Measurements from ENCODE around the gene GARNL3.

The GARNL3 gene

DNA sequence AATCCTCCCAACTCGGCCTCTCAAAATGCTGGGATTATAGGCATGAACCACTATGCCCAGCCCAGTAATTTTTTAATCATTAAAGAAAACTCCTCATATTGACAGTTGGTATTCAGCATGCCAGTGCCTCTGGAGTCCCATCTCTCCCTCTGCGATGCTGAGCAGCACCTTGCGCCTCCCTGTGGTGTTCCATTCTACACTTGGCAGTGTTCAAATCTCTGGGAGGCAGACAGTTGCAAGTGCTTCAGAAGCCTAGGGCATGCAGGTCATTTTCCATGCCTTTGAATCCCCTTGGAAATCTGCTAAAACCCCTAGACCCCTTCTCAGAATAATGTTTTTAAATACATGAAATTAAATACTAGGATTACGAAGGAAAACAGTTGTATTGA is 41.3 kb downstream of the GARNL3 start:
- no peaks in the 10 kb centered on the region for H3K4me1 ChIP-seq (ENCODE audit: control insufficient read depth, insufficient read depth, low read length)
- no peak overlapping the region for H3K27ac ChIP-seq (ENCODE audit: low read depth, low read length)
- H3K4me3 ChIP-seq (ENCODE audit: low read length), result no peak overlapping the region

DNA sequence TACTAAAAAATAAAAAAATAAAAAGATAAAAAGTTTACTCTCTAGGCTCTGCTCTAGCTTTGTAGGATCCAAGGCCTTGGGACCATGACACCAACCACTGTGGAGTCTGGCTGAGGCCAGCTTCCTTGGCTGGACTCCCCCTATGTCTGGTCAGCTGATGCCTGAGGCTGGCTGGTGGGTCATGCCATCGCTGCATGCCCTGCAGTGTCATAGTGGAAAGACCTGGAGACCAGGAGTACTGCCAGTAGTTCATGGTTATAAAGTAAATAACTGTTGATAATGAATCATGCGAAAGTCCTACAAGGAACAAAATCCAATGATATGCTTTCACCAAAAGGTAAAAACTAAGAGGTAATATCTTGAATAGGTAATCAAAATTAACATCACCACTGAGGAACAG is 43.2 kb downstream of the GARNL3 start:
- Histone ChIP-seq H3K36me3 (ENCODE audit: control insufficient read depth, insufficient read depth, low read length) (no peaks in the 10 kb centered on the region), H3K9ac (ENCODE audit: low read length) (no peak overlapping the region), H3K27me3 (ENCODE audit: control insufficient read depth, insufficient read depth, low read length) (no peaks in the 10 kb centered on the region), H3K27ac (ENCODE audit: low read depth, low read length) (no peak overlapping the region), H3K4me3 (ENCODE audit: low read length) (no peak overlapping the region), H3K4me1 (ENCODE audit: control insufficient read depth, insufficient read depth, low read length) (peaks cover 7% of the 10 kb centered on the region)

More for the DNA sequence above, 41.3 kb downstream of the GARNL3 start:
- Histone ChIP-seq H3K36me3 (ENCODE audit: control insufficient read depth, insufficient read depth, low read length) (no peaks in the 10 kb centered on the region), H3K27me3 (ENCODE audit: control insufficient read depth, insufficient read depth, low read length) (no peaks in the 10 kb centered on the region), H3K9ac (ENCODE audit: low read length) (no peak overlapping the region)

GRCh38 chr9:127308652-127309434 is 44.3 kb downstream of the GARNL3 start:
- H3K4me3 ChIP-seq (ENCODE audit: low read length), result no peak overlapping the region
- H3K27me3 ChIP-seq (ENCODE audit: control insufficient read depth, insufficient read depth, low read length), result no peaks in the 10 kb centered on the region
- H3K9ac ChIP-seq (ENCODE audit: low read length), result no peak overlapping the region
- H3K4me1 ChIP-seq (ENCODE audit: control insufficient read depth, insufficient read depth, low read length), result peaks cover 7% of the 10 kb centered on the region
- no peak overlapping the region for H3K27ac ChIP-seq (ENCODE audit: low read depth, low read length)
- H3K36me3 ChIP-seq (ENCODE audit: control insufficient read depth, insufficient read depth, low read length), result no peaks in the 10 kb centered on the region

GRCh38 chr9:127309715-127310114 is 45.1 kb downstream of the GARNL3 start:
- H3K36me3 ChIP-seq (ENCODE audit: control insufficient read depth, insufficient read depth, low read length), result no peaks in the 10 kb centered on the region
- no peaks in the 10 kb centered on the region for H3K27me3 ChIP-seq (ENCODE audit: control insufficient read depth, insufficient read depth, low read length)
- H3K27ac ChIP-seq (ENCODE audit: low read depth, low read length), result no peak overlapping the region
- H3K4me3 ChIP-seq (ENCODE audit: low read length), result no peak overlapping the region
- peaks cover 7% of the 10 kb centered on the region for H3K4me1 ChIP-seq (ENCODE audit: control insufficient read depth, insufficient read depth, low read length)
- H3K9ac ChIP-seq (ENCODE audit: low read length), result no peak overlapping the region

DNA sequence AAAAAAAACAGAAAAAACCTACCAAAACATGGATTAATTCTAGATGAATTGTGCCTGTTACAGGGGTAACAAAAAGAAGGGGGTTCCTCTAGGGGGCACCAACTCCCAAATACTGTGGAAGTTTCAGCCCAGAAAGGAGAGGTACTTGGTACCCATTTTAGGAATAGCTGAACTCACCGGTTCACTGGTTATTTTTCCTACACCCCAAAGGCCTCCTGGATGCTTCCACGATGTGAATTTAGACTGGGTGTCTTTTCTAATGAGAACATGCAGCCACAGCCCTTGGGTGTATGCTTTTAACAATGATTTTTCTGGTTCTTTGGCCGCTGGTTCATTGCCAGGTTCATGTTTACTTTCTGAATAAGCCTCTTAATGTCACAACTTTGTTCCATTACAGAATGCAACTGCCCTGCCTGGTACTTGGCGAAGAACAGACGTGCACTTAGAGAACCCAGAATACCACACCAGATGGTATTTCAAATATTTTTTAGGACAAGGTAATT is 46.7 kb downstream of the GARNL3 start:
- H3K27ac ChIP-seq (ENCODE audit: low read depth, low read length), result peak overlapping the region; percentile 52
- H3K4me1 ChIP-seq (ENCODE audit: control insufficient read depth, insufficient read depth, low read length), result peaks cover 7% of the 10 kb centered on the region
- H3K9ac ChIP-seq (ENCODE audit: low read length), result no peak overlapping the region
- peak overlapping the region; percentile 9 for H3K4me3 ChIP-seq (ENCODE audit: low read length)
- no peaks in the 10 kb centered on the region for H3K36me3 ChIP-seq (ENCODE audit: control insufficient read depth, insufficient read depth, low read length)
- H3K27me3 ChIP-seq (ENCODE audit: control insufficient read depth, insufficient read depth, low read length), result no peaks in the 10 kb centered on the region

GRCh38 chr9:127313042-127313560 is 48.5 kb downstream of the GARNL3 start:
- no peak overlapping the region for H3K9ac ChIP-seq (ENCODE audit: low read length)
- H3K27ac ChIP-seq (ENCODE audit: low read depth, low read length), result no peak overlapping the region
- no peak overlapping the region for H3K4me3 ChIP-seq (ENCODE audit: low read length)
- H3K4me1 ChIP-seq (ENCODE audit: control insufficient read depth, insufficient read depth, low read length), result peaks cover 7% of the 10 kb centered on the region
- no peaks in the 10 kb centered on the region for H3K36me3 ChIP-seq (ENCODE audit: control insufficient read depth, insufficient read depth, low read length)
- no peaks in the 10 kb centered on the region for H3K27me3 ChIP-seq (ENCODE audit: control insufficient read depth, insufficient read depth, low read length)

GRCh38 chr9:127314911-127315310 is 50.3 kb downstream of the GARNL3 start:
- H3K27me3 ChIP-seq (ENCODE audit: control insufficient read depth, insufficient read depth, low read length), result no peaks in the 10 kb centered on the region
- peaks cover 11% of the 10 kb centered on the region for H3K4me1 ChIP-seq (ENCODE audit: control insufficient read depth, insufficient read depth, low read length)
- H3K36me3 ChIP-seq (ENCODE audit: control insufficient read depth, insufficient read depth, low read length), result no peaks in the 10 kb centered on the region
- H3K9ac ChIP-seq (ENCODE audit: low read length), result no peak overlapping the region
- H3K27ac ChIP-seq (ENCODE audit: low read depth, low read length), result no peak overlapping the region
- H3K4me3 ChIP-seq (ENCODE audit: low read length), result no peak overlapping the region

GRCh38 chr9:127316586-127317323 is 52.2 kb downstream of the GARNL3 start:
- Histone ChIP-seq H3K27ac (ENCODE audit: low read depth, low read length) (no peak overlapping the region), H3K4me1 (ENCODE audit: control insufficient read depth, insufficient read depth, low read length) (peaks cover 4% of the 10 kb centered on the region), H3K36me3 (ENCODE audit: control insufficient read depth, insufficient read depth, low read length) (no peaks in the 10 kb centered on the region), H3K27me3 (ENCODE audit: control insufficient read depth, insufficient read depth, low read length) (no peaks in the 10 kb centered on the region), H3K4me3 (ENCODE audit: low read length) (no peak overlapping the region), H3K9ac (ENCODE audit: low read length) (no peak overlapping the region)

- H3K27ac ChIP-seq (ENCODE audit: low read depth, low read length), result no peak overlapping the region
- no peaks in the 10 kb centered on the region for H3K36me3 ChIP-seq (ENCODE audit: control insufficient read depth, insufficient read depth, low read length)
- H3K4me1 ChIP-seq (ENCODE audit: control insufficient read depth, insufficient read depth, low read length), result peaks cover 4% of the 10 kb centered on the region
- H3K4me3 ChIP-seq (ENCODE audit: low read length), result no peak overlapping the region
- H3K27me3 ChIP-seq (ENCODE audit: control insufficient read depth, insufficient read depth, low read length), result no peaks in the 10 kb centered on the region
- H3K9ac ChIP-seq (ENCODE audit: low read length), result no peak overlapping the region
These were observed 54.1 kb downstream of the GARNL3 start for GRCh38 chr9:127318651-127319167.

GRCh38 chr9:127319366-127320114 is 55.0 kb downstream of the GARNL3 start:
- H3K9ac ChIP-seq (ENCODE audit: low read length), result no peak overlapping the region
- H3K27ac ChIP-seq (ENCODE audit: low read depth, low read length), result no peak overlapping the region
- no peak overlapping the region for H3K4me3 ChIP-seq (ENCODE audit: low read length)
- H3K4me1 ChIP-seq (ENCODE audit: control insufficient read depth, insufficient read depth, low read length), result peaks cover 4% of the 10 kb centered on the region
- no peaks in the 10 kb centered on the region for H3K27me3 ChIP-seq (ENCODE audit: control insufficient read depth, insufficient read depth, low read length)
- no peaks in the 10 kb centered on the region for H3K36me3 ChIP-seq (ENCODE audit: control insufficient read depth, insufficient read depth, low read length)

- Histone ChIP-seq H3K4me3 (ENCODE audit: low read length) (no peak overlapping the region), H3K27ac (ENCODE audit: low read depth, low read length) (no peak overlapping the region), H3K36me3 (ENCODE audit: control insufficient read depth, insufficient read depth, low read length) (no peaks in the 10 kb centered on the region), H3K27me3 (ENCODE audit: control insufficient read depth, insufficient read depth, low read length) (no peaks in the 10 kb centered on the region), H3K9ac (ENCODE audit: low read length) (no peak overlapping the region), H3K4me1 (ENCODE audit: control insufficient read depth, insufficient read depth, low read length) (peaks cover 4% of the 10 kb centered on the region)
These were observed 55.5 kb downstream of the GARNL3 start for GRCh38 chr9:127320115-127320378.

DNA sequence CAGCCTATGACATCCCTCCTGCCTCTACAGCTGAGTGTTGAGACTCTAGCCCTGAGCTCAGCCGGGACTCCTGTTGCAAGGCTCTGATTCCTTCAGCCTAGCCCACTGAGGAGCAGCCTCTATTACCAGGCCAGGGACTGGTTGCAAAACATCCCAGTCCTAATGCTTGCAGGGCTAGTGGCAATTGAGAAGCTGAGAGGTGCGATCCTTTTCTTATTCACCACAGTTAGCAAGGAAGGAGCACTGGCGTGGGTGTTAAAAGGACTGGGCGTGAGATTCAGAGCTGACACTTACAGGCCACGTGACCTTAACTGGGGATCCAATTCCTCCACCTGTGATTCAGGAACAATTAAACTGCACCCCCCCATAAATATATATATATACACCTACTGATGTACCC is 58.8 kb downstream of the GARNL3 start:
- peaks cover 4% of the 10 kb centered on the region for H3K4me1 ChIP-seq (ENCODE audit: control insufficient read depth, insufficient read depth, low read length)
- H3K4me3 ChIP-seq (ENCODE audit: low read length), result no peak overlapping the region
- H3K9ac ChIP-seq (ENCODE audit: low read length), result no peak overlapping the region
- no peaks in the 10 kb centered on the region for H3K27me3 ChIP-seq (ENCODE audit: control insufficient read depth, insufficient read depth, low read length)
- H3K36me3 ChIP-seq (ENCODE audit: control insufficient read depth, insufficient read depth, low read length), result no peaks in the 10 kb centered on the region
- H3K27ac ChIP-seq (ENCODE audit: low read depth, low read length), result no peak overlapping the region
